GM12864 (cell line): ENCODE data around the gene PPP1CC.
"Not testable (repeated sequence)": the region's sequence is repeated elsewhere in the genome, so short reads cannot be mapped to it uniquely, and the experiment has no call there.

ENCODE experiments used
- DNase-seq: peaks from one replicate; pipeline ENCODE4 v3.0.0-alpha.2; 2011; ENCODE audit warnings: low read depth
- H3K4me3 ChIP-seq: 2 replicates; pipeline ENCODE4 v1.5.1; 2011; ENCODE audit warnings: mild to moderate bottlenecking, low read depth, low read length, control low read depth
- TF ChIP-seq, protein P1 (sequence below): IDR thresholded peaks from 2 replicates; pipeline ENCODE4 v1.5.1; 2011; ENCODE audit warnings: low read depth, mild to moderate bottlenecking, moderate library complexity, low read length, control low read depth, inconsistent platforms; ENCODE audit errors: missing control alignments

PPP1CC gene

DNA sequence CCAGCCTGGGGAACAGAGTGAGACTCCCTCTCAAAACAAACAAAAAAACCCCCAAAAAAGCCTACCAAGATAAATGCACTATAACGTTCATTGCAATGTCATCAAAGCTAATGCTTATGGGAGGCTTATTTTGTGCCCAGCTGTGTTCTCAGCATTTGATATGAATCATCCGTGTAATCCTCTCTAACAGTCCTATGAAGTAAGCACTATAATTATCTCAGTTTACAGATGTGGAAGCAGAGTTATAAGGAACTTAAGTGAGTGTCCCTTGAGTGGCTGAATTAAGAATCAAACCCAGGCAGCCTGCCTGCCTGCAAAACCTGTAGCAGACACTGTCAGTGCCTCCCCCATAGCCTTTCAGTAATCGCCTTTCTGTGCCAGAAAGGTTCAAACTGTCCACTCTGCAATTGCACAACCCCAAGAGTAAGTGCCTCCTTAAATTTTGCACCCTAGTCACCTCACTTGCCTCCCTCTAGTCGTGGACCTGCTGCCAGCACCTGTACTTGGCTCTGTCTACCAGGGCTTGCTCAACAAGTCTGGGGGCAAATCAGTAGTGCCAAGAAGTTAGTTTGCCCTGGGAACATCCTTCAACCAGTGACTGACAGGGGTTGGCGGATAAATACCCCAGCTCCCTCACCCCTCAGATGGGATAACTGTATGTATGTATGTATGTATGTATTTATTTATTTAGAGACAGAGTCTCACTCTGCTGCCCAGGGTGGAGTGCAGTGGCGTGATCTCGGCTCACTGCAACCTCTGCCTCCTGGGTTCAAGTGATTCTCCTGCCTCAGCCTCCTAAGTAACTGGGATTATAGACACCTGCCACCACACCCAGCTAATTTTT is 23.8 kb upstream of the PPP1CC start:
- no peak overlapping the region for H3K4me3 ChIP-seq
- TF ChIP-seq, protein P1, sequence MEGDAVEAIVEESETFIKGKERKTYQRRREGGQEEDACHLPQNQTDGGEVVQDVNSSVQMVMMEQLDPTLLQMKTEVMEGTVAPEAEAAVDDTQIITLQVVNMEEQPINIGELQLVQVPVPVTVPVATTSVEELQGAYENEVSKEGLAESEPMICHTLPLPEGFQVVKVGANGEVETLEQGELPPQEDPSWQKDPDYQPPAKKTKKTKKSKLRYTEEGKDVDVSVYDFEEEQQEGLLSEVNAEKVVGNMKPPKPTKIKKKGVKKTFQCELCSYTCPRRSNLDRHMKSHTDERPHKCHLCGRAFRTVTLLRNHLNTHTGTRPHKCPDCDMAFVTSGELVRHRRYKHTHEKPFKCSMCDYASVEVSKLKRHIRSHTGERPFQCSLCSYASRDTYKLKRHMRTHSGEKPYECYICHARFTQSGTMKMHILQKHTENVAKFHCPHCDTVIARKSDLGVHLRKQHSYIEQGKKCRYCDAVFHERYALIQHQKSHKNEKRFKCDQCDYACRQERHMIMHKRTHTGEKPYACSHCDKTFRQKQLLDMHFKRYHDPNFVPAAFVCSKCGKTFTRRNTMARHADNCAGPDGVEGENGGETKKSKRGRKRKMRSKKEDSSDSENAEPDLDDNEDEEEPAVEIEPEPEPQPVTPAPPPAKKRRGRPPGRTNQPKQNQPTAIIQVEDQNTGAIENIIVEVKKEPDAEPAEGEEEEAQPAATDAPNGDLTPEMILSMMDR = no peak
- no peak for DNase-seq

DNA sequence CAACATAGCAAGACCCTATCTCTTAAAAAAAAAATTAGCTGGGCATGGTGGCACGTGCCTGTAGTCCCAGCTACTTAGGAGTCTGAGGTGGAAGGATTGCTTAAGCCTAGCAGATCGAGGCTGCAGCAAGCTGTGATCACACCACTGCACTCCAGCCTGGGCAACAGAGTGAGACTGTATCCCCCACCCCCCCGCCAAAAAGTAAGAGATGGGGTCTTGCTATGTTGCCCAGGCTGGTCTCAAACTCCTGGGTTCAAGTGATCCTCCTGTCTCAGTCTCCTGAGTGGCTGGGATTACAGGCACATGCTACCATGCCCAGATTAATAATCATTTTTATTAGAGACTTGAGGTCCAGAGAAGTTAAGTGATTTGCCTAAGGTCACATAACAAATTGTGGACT is 22.9 kb upstream of the PPP1CC start:
- not testable (repeated sequence) for H3K4me3 ChIP-seq, DNase-seq

DNA sequence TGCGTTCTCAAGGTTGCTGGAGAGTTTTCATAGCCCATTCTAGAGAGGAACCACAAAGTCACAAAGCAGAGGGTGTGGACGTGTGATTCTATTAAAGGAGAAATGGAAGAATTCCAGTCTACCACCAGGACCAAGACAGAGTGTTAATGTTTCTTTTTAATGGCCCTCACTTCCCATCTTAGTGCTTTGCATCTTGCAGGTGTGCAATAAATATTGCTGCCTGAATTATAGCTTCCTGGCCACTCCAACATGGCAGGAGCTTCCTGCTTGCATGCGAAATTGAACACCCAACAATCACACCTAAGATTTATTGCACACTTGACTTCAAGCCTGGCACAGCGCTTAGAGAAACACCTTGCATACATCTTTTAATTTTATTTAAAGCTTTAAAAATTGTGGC is 22.4 kb upstream of the PPP1CC start:
- DNase-seq = no peak
- TF ChIP-seq, protein P1 = no peak
- H3K4me3 ChIP-seq = no peak overlapping the region

DNA sequence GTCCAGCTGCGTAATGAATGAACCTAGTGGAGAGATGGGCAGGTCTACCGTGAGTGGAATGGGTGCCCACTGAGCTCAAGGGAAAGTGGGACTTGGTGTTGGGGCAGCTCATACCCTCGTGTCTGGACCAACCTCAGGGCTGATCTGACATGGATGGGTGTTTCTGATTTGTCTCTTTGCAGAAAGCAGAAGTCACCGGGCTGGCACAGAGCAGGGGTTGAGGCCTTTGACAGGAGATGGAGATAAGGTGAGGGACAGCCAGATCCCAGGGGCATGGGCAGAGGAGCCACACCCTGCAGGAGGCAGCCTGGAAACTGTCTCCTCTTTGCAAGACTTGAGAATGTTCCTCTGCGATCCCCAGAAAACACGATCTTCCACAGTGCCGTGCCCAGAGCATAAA is 20.9 kb upstream of the PPP1CC start:
- H3K4me3 ChIP-seq = no peak overlapping the region
- TF ChIP-seq, protein P1 = no peak
- DNase-seq = no peak

DNA sequence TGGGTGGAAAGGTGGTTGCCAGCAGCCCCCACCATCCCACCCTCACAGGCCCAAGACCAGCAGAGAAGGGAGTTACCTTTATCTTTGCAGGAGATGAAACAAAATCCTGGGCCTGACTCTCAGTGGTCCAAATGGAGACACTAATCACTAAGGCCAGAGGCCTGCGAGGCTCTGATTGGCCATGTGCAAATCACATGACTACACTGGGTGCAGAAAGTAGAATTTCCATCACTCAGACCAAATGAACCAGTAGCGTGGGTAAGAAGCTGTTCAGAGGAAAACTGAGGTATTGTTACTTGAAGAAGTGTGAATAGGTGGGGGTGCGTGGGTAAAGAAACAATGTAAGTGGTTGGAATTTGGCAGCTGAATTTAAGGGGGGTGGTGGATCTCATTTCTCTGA is 20.2 kb upstream of the PPP1CC start:
- no peak for DNase-seq
- H3K4me3 ChIP-seq = no peak overlapping the region
- TF ChIP-seq, protein P1 = no peak

DNA sequence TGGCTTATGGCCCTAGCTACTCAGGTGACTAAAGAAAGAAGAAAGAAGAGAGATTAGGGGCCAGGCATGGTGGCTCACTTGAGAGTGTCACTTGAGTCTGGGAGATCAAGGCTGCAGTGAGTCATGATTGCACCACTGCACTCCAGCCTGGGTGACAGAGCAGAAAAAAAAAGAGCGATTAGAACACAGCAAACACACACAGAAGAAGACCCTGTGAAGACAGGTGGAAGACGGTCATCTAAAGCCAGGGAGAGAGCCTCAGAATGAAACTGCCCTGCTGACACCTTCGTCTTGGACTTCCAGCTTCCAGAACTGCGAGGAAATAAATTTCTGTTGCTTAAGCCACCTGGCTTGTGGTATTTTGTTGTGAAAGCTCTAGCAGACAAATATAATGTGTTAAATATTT is 17.5 kb upstream of the PPP1CC start:
- H3K4me3 ChIP-seq = no peak overlapping the region
- DNase-seq = no peak
- TF ChIP-seq, protein P1 = no peak

DNA sequence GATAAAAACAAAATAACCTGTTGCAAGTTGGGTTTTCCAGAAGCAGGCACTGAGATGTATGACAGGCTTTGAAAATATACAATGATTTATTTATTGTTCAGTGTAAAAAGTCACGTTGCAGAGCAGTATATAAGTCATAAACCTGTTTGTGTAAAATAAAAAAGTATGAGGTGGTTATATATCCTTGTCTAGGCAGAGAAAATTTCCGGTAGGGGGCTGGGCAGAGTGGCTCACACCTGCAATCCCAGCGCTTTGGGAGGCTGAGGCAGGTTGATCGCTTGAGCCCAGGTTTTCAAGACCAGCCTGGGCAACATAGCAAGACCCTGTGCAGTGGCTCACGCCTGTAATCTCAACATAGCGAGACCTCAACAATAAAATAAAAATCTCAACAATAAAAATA is 16.2 kb upstream of the PPP1CC start:
- no peak overlapping the region for H3K4me3 ChIP-seq
- TF ChIP-seq, protein P1 = no peak
- no peak for DNase-seq
